Epidermal melanocyte (primary cell): ENCODE measurements around the gene PI4K2B.
"Not testable (repeated sequence)": the region's sequence is repeated elsewhere in the genome, so short reads cannot be mapped to it uniquely, and the experiment has no call there.

ENCODE experiments used
- DNase-seq: peaks from one replicate; pipeline ENCODE4 v3.0.0; 2011; ENCODE audit warnings: low spot score; ENCODE audit not compliant: insufficient read length

PI4K2B gene

GRCh38 chr4:25233737-25234389 lies at the start of gene PI4K2B:
Gene PI4K2B, plus strand, starts transcription at chr4:25234033. Its CDS starts 131 bp downstream, at chr4:25234164.
- peak; percentile 76 for DNase-seq

- DNase-seq: no peak
Observed at GRCh38 chr4:25184056-25184455, 49.8 kb upstream of the PI4K2B start.

- DNase-seq: no peak
Observed at GRCh38 chr4:25190407-25190806, 43.4 kb upstream of the PI4K2B start.

- no peak for DNase-seq
Observed at GRCh38 chr4:25198713-25199112, 35.1 kb upstream of the PI4K2B start.

GRCh38 chr4:25207997-25208396 lies 25.8 kb upstream of the PI4K2B start:
- DNase-seq: no peak

GRCh38 chr4:25209702-25210101 lies 24.1 kb upstream of the PI4K2B start:
- no peak for DNase-seq

- DNase-seq: no peak
Observed at GRCh38 chr4:25211721-25212120, 22.1 kb upstream of the PI4K2B start.

- DNase-seq: no peak
Observed at GRCh38 chr4:25212822-25213221, 21.0 kb upstream of the PI4K2B start.

GRCh38 chr4:25213347-25213979 lies 20.4 kb upstream of the PI4K2B start:
- no peak for DNase-seq

- DNase-seq: not testable (repeated sequence)
Observed at GRCh38 chr4:25214750-25215149, 19.1 kb upstream of the PI4K2B start.

GRCh38 chr4:25215511-25215910 lies 18.3 kb upstream of the PI4K2B start:
- no peak for DNase-seq

GRCh38 chr4:25221377-25221776 lies 12.5 kb upstream of the PI4K2B start:
- no peak for DNase-seq

GRCh38 chr4:25223802-25224375 lies 9.9 kb upstream of the PI4K2B start:
- no peak for DNase-seq

- DNase-seq: no peak
Observed at GRCh38 chr4:25229804-25230203, 4.0 kb upstream of the PI4K2B start.

- DNase-seq: no peak
Observed at GRCh38 chr4:25233194-25233593, 639 bp upstream of the PI4K2B start.

GRCh38 chr4:25234390-25235370 lies 847 bp downstream of the PI4K2B start:
- DNase-seq: peak; percentile 80

GRCh38 chr4:25235401-25235800 lies 1.6 kb downstream of the PI4K2B start:
- no peak for DNase-seq

GRCh38 chr4:25236030-25236429 lies 2.2 kb downstream of the PI4K2B start:
- not testable (repeated sequence) for DNase-seq

- DNase-seq: no peak
Observed at GRCh38 chr4:25236971-25237370, 3.1 kb downstream of the PI4K2B start.

GRCh38 chr4:25238052-25238451 lies 4.2 kb downstream of the PI4K2B start:
- DNase-seq: no peak

GRCh38 chr4:25239528-25239927 lies 5.7 kb downstream of the PI4K2B start:
- not testable (repeated sequence) for DNase-seq
